Mesenchymal stem cell (in vitro differentiated cells and primary cell): ENCODE data around the gene HPGDS.

ENCODE experiments used
- DNase-seq: peaks from one replicate; pipeline ENCODE4 v3.0.0-alpha.2; 2013
- H2AFZ ChIP-seq: one replicate; pipeline ENCODE4 v1.6.1; 2013; ENCODE audit warnings: low read depth, mild to moderate bottlenecking, control low read depth, inconsistent platforms, low read length, moderate library complexity
- H2AK5ac ChIP-seq: 2 replicates; pipeline ENCODE4 v1.6.1; 2013; ENCODE audit warnings: low read length, moderate library complexity, mild to moderate bottlenecking, inconsistent platforms; ENCODE audit not compliant: severe bottlenecking
- H2BK120ac ChIP-seq: one replicate; pipeline ENCODE4 v1.6.1; 2013; ENCODE audit warnings: low read depth, mild to moderate bottlenecking, inconsistent platforms, low read length, moderate library complexity
- H2BK12ac ChIP-seq, 2 experiments: one replicate each; pipeline ENCODE4 v1.6.1; 2013; ENCODE audit warnings: inconsistent platforms in 2 of 2, low read length in 2 of 2, mild to moderate bottlenecking in 2 of 2, moderate library complexity in 2 of 2, control low read depth in 1 of 2
- H2BK15ac ChIP-seq: one replicate; pipeline ENCODE4 v1.6.1; 2013; ENCODE audit warnings: mild to moderate bottlenecking, low read depth, inconsistent platforms; ENCODE audit not compliant: poor library complexity, severe bottlenecking
- H2BK5ac ChIP-seq: 2 replicates; pipeline ENCODE4 v1.6.1; 2013; ENCODE audit warnings: low read depth, mild to moderate bottlenecking, low read length, control low read depth, inconsistent platforms; ENCODE audit not compliant: poor library complexity, severe bottlenecking
- H3K14ac ChIP-seq, 2 experiments: one replicate each; pipeline ENCODE4 v1.6.1; 2013; ENCODE audit warnings: inconsistent platforms in 2 of 2, low read length in 2 of 2, control low read depth in 1 of 2, mild to moderate bottlenecking in 1 of 2, moderate library complexity in 1 of 2
- H3K18ac ChIP-seq, 2 experiments: one replicate each; pipeline ENCODE4 v1.6.1; 2013; ENCODE audit warnings: inconsistent platforms in 2 of 2, low read length in 2 of 2, control low read depth in 1 of 2, low read depth in 1 of 2, mild to moderate bottlenecking in 1 of 2
- H3K23ac ChIP-seq, 2 experiments: one replicate each; pipeline ENCODE4 v1.6.1; 2013; ENCODE audit warnings: inconsistent platforms in 2 of 2, low read length in 2 of 2, mild to moderate bottlenecking in 2 of 2, moderate library complexity in 2 of 2, control low read depth in 1 of 2
- H3K27ac ChIP-seq: 2 replicates; pipeline ENCODE4 v1.5.1; 2013; ENCODE audit warnings: mild to moderate bottlenecking, moderate library complexity, low read length, control low read depth, inconsistent platforms; ENCODE audit not compliant: poor library complexity, severe bottlenecking
- H3K27me3 ChIP-seq, 2 experiments: 2 replicates each; pipeline versions ENCODE4 v1.6.1 to v1.7.0; 2013; ENCODE audit warnings: low read length in 2 of 2, mild to moderate bottlenecking in 2 of 2, moderate library complexity in 2 of 2, control low read depth in 1 of 2, inconsistent platforms in 1 of 2; ENCODE audit not compliant: control insufficient read depth in 1 of 2, insufficient read depth in 1 of 2
- H3K36me3 ChIP-seq, 2 experiments: 2 replicates each; pipeline versions ENCODE4 v1.6.1 to v1.7.0; 2013; ENCODE audit warnings: low read length in 2 of 2, control low read depth in 1 of 2, inconsistent platforms in 1 of 2, low read depth in 1 of 2, mild to moderate bottlenecking in 1 of 2; ENCODE audit not compliant: insufficient read depth in 2 of 2, control insufficient read depth in 1 of 2
- H3K4ac ChIP-seq, 2 experiments: one replicate each; pipeline ENCODE4 v1.6.1; 2013; ENCODE audit warnings: inconsistent platforms in 2 of 2, low read length in 2 of 2, mild to moderate bottlenecking in 2 of 2, moderate library complexity in 2 of 2, control low read depth in 1 of 2, low read depth in 1 of 2
- H3K4me1 ChIP-seq: 2 replicates; pipeline ENCODE4 v1.6.1; 2013; ENCODE audit warnings: low read depth, low read length, control low read depth; ENCODE audit not compliant: control insufficient read depth, insufficient read depth
- H3K4me2 ChIP-seq: 2 replicates; pipeline ENCODE4 v1.6.1; 2013; ENCODE audit warnings: low read length, mild to moderate bottlenecking, inconsistent platforms; ENCODE audit not compliant: poor library complexity, severe bottlenecking
- H3K4me3 ChIP-seq, 2 experiments: 2 replicates each; pipeline versions ENCODE4 v1.5.1 to v1.7.0; 2013; ENCODE audit warnings: low read length in 2 of 2, mild to moderate bottlenecking in 2 of 2, control low read depth in 1 of 2, low read depth in 1 of 2; ENCODE audit not compliant: insufficient read depth in 1 of 2
- H3K79me1 ChIP-seq: replicated peaks from 2 replicates; pipeline ENCODE4 v1.6.1; 2013; ENCODE audit warnings: mild to moderate bottlenecking, control low read depth, low read length, inconsistent platforms; ENCODE audit not compliant: poor library complexity, severe bottlenecking
- H3K9ac ChIP-seq: 2 replicates; pipeline ENCODE4 v1.7.0; 2013; ENCODE audit warnings: mild to moderate bottlenecking, low read length, moderate library complexity
- H3K9me3 ChIP-seq: 2 replicates; pipeline ENCODE4 v1.7.0; 2013; ENCODE audit warnings: mild to moderate bottlenecking, low read length; ENCODE audit not compliant: control insufficient read depth
- H4K8ac ChIP-seq: one replicate; pipeline ENCODE4 v1.6.1; 2013; ENCODE audit warnings: inconsistent platforms, mild to moderate bottlenecking, low read length, moderate library complexity
- H4K91ac ChIP-seq: one replicate; pipeline ENCODE4 v1.6.1; 2013; ENCODE audit warnings: mild to moderate bottlenecking, low read length, inconsistent platforms
- WGBS: methylation state at CpG from one replicate; pipeline ENCODE4 v1.1.7; 2013; ENCODE audit warnings: mixed read lengths; 5-methylcytosine and 5-hydroxymethylcytosine counted together

The HPGDS gene

DNA sequence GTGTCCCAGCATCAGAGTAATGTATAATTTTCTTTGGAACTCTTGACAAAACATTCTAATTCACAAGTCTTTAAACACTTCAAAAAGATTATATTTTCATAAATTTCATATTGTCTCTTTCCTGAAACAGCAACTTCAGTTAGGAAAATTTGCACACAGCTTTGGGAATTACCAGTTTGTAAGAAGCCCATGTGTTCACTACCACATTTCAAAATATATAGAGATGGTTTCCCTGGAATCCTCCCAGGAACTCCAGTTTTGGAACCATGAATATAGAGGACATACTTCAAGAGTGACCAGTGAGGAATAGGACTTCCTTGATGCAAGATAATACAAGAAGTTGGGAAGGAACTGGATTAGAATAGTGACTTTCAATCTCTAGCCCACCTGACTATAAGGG lies 28.7 kb upstream of the HPGDS start:
- Histone ChIP-seq H3K9me3 (peaks cover 5% of the 10 kb centered on the region), H3K4ac (no peak overlapping the region), H3K79me1 (no peaks in the 10 kb centered on the region), H4K91ac (no peak overlapping the region), H3K18ac (no peak overlapping the region), H2BK15ac (no peak overlapping the region), H3K4me2 (no peak overlapping the region), H3K36me3 (no peaks in the 10 kb centered on the region), H2BK12ac (no peak overlapping the region), H3K27me3 (no peaks in the 10 kb centered on the region), H3K9ac (no peak overlapping the region), H4K8ac (no peak overlapping the region), H3K4me3 (no peak overlapping the region), H2BK120ac (no peak overlapping the region), H2AFZ (no peak overlapping the region), H3K23ac (no peak overlapping the region), H3K4me1 (no peaks in the 10 kb centered on the region), H2AK5ac (no peak overlapping the region), H3K14ac (no peak overlapping the region), H3K27ac (no peak overlapping the region), H2BK5ac (no peak overlapping the region)
- DNase-seq = no peak

DNA sequence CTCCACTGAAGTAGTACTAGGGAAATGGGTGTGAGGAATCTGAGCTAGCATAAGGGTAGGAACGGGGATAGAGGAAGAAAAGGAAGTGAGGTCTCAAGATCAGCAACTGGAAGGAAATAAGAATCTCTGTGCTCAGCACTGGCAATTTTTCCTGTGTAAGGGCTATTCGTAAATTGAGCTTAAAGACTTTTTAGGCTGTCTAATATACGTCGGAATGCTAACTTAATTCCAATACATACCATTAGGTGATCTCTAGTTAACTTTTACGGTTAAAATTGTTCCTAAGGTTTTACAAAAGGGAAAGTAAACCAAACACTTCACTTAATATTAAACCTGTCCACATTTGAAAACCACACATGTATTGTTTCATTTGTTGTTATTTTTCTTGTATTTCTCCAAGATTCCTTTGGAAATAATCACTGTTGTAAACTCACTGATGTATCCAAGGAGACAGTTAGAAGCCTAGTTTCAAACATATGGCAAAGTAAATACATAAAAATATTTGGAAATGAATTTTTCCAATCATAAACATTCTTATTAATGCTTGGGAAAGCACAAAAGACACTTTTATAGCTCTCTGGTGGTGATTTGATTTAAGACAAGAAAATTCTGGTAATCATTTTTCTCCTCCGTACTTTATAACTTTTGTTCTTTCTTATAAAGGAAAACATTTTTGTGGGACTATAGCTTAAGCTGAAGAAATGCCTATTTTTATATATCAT lies 28.1 kb upstream of the HPGDS start:
- Histone ChIP-seq H3K4me1 (no peaks in the 10 kb centered on the region), H3K4me3 (no peak overlapping the region), H4K91ac (no peak overlapping the region), H3K79me1 (no peaks in the 10 kb centered on the region), H4K8ac (no peak overlapping the region), H3K27ac (no peak overlapping the region), H3K14ac (no peak overlapping the region), H2AFZ (no peak overlapping the region), H2BK5ac (no peak overlapping the region), H3K27me3 (no peaks in the 10 kb centered on the region), H3K9me3 (peaks cover 6% of the 10 kb centered on the region), H2BK120ac (no peak overlapping the region), H2AK5ac (no peak overlapping the region), H2BK15ac (no peak overlapping the region), H3K9ac (no peak overlapping the region), H3K23ac (no peak overlapping the region), H3K4me2 (no peak overlapping the region), H3K36me3 (no peaks in the 10 kb centered on the region), H3K4ac (no peak overlapping the region), H3K18ac (no peak overlapping the region), H2BK12ac (no peak overlapping the region)
- 96% methylated on average over 5 of the region's 6 CpGs for WGBS
- DNase-seq = no peak

DNA sequence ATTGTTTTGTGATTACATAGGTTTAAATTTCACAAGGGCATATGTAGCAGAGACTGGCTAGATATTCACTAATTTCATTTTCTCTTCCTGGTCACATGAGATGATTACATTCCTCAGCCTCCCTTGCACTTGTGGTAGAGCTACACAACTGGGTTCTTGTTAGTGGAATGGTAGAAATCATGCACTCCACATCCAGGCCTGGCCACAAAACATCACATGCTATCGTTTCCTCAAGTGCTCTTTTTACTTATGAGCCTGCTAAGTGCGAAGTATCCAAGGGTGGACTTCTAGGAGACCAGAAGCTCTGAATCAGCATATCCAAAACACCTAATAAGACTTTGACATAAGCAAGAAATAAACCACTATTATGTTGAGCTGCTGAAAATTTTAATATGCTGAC lies 26.4 kb upstream of the HPGDS start:
- H3K4ac ChIP-seq = no peak overlapping the region
- no peak overlapping the region for H3K18ac ChIP-seq

GRCh38 chr4:94368459-94368858 lies 25.8 kb upstream of the HPGDS start:
- Histone ChIP-seq H3K4ac (no peak overlapping the region), H3K79me1 (no peaks in the 10 kb centered on the region), H2BK12ac (no peak overlapping the region), H3K4me1 (no peaks in the 10 kb centered on the region), H3K18ac (no peak overlapping the region), H4K8ac (no peak overlapping the region), H3K4me3 (no peak overlapping the region), H3K27me3 (no peaks in the 10 kb centered on the region), H2BK5ac (no peak overlapping the region), H4K91ac (no peak overlapping the region), H3K4me2 (no peak overlapping the region), H3K14ac (no peak overlapping the region), H3K23ac (no peak overlapping the region), H3K27ac (no peak overlapping the region), H2AK5ac (no peak overlapping the region), H2BK15ac (no peak overlapping the region), H3K9ac (no peak overlapping the region), H2BK120ac (no peak overlapping the region), H3K36me3 (no peaks in the 10 kb centered on the region), H3K9me3 (peaks cover 6% of the 10 kb centered on the region), H2AFZ (no peak overlapping the region)
- DNase-seq = no peak
- no CpG with 5 or more reads among the region's 1 CpG for WGBS

More for the DNA sequence above, 26.4 kb upstream of the HPGDS start:
- no peak overlapping the region for H4K8ac ChIP-seq
- no peak overlapping the region for H2BK5ac ChIP-seq
- DNase-seq = no peak
- peaks cover 6% of the 10 kb centered on the region for H3K9me3 ChIP-seq
- no peak overlapping the region for H2BK12ac ChIP-seq
- no peak overlapping the region for H3K14ac ChIP-seq
- H3K4me2 ChIP-seq = no peak overlapping the region
- WGBS = 100% methylated on average over 1 of the region's 2 CpGs
- H2BK120ac ChIP-seq = no peak overlapping the region
- no peak overlapping the region for H2AK5ac ChIP-seq
- no peak overlapping the region for H3K27ac ChIP-seq
- no peak overlapping the region for H4K91ac ChIP-seq
- H3K27me3 ChIP-seq = no peaks in the 10 kb centered on the region
- no peak overlapping the region for H3K23ac ChIP-seq
- no peak overlapping the region for H3K9ac ChIP-seq
- H3K4me3 ChIP-seq = no peak overlapping the region
- no peaks in the 10 kb centered on the region for H3K36me3 ChIP-seq
- no peak overlapping the region for H2BK15ac ChIP-seq
- H3K4me1 ChIP-seq = no peaks in the 10 kb centered on the region
- H3K79me1 ChIP-seq = no peaks in the 10 kb centered on the region
- no peak overlapping the region for H2AFZ ChIP-seq
